ENCODE results near the gene FAAH. TPM values are rescaled to one million over a fixed set of nuclear protein-coding genes. Genes with fewer than 3 reads are reported as not detected.

Gene FAAH
- total and polyA plus RNA-seq, 10 of the 15 experiments (the other 5 are each of a cell fraction or from before 2014, with no cell fraction given): 0.07 to 2.5 (median 0.64) TPM; not detected in 1

DNA sequence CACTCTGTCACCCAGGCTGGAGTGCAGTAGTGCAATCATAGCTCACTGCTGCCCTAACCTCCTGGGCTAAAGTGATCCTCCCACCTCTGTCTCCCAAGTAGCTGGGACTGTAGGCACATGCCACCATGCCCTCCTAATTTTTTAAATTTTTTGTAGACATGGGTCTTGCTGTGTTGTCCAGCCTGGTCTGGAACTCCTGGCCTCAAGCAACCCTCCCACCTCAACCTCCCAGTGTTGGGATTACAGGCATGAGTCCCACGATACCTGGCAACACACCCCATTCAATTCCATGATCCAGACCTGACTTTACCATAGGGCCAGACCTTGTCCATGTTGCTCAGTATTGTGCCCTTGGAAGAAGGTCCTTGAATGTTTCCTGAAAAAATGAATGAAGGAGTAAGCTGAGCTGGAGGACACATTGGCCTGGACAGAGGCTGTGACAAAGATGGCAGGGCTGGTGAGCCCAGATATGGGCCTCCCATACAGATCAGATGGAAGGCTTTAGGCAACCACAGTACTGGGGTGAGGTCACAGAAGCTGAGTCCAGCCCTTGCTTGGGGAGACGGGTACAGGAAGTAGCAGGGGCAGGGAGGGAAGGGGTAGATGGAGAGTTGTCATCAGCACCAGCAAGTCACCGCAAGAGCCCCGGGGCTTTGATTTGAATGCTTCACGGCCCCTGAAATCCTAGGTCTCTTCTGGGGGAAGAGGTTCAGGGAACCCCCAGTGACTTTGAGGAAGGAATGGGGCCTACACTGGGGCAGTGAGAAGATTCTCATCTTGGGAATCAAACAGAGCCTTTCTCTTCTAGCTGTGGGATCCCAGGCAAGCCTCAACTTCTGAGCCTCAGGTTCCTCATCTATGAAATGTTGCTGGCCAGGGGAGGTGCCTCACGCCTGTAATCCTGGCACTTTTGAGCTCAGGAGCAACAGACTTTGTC, 55.4 kb downstream of the FAAH start (continued):
- TF ChIP-seq SRF (IDR thresholded peaks at IDR 0.05; ENCODE audit: low read depth in 2 of 2, low read length in 2 of 2): no peak
- TF ChIP-seq RAD51 (IDR thresholded peaks at IDR 0.05): no peak
- TF ChIP-seq RELA (IDR thresholded peaks at IDR 0.05; ENCODE audit: borderline replicate concordance, partially characterized antibody): no peak
- no peak for TF ChIP-seq IKZF1 (conservative IDR thresholded peaks at IDR 0.05)
- TF ChIP-seq GATAD2B (conservative IDR thresholded peaks at IDR 0.05; ENCODE audit: low read depth): no peak
- TF ChIP-seq, protein P1, sequence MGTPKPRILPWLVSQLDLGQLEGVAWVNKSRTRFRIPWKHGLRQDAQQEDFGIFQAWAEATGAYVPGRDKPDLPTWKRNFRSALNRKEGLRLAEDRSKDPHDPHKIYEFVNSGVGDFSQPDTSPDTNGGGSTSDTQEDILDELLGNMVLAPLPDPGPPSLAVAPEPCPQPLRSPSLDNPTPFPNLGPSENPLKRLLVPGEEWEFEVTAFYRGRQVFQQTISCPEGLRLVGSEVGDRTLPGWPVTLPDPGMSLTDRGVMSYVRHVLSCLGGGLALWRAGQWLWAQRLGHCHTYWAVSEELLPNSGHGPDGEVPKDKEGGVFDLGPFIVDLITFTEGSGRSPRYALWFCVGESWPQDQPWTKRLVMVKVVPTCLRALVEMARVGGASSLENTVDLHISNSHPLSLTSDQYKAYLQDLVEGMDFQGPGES (IDR thresholded peaks at IDR 0.05): no peak
- TF ChIP-seq ZNF384 (IDR thresholded peaks at IDR 0.05; ENCODE audit: borderline replicate concordance, low read depth, low read length): no peak
- no peak for TF ChIP-seq WRNIP1 (IDR thresholded peaks at IDR 0.05; ENCODE audit: borderline replicate concordance, low read depth, low read length)
- no peak for TF ChIP-seq PAX8 (IDR thresholded peaks at IDR 0.05)
- TF ChIP-seq SMAD5 (IDR thresholded peaks at IDR 0.05; ENCODE audit: low read depth): no peak
- TF ChIP-seq, protein P2, sequence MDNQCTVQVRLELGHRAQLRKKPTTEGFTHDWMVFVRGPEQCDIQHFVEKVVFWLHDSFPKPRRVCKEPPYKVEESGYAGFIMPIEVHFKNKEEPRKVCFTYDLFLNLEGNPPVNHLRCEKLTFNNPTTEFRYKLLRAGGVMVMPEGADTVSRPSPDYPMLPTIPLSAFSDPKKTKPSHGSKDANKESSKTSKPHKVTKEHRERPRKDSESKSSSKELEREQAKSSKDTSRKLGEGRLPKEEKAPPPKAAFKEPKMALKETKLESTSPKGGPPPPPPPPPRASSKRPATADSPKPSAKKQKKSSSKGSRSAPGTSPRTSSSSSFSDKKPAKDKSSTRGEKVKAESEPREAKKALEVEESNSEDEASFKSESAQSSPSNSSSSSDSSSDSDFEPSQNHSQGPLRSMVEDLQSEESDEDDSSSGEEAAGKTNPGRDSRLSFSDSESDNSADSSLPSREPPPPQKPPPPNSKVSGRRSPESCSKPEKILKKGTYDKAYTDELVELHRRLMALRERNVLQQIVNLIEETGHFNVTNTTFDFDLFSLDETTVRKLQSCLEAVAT (IDR thresholded peaks at IDR 0.05): no peak
- TF ChIP-seq FOXK2 (IDR thresholded peaks at IDR 0.05): no peak
